GM21723 (cell line): ENCODE measurements around the gene SLC23A1.
"Not testable (repeated sequence)": the region's sequence is repeated elsewhere in the genome, so short reads cannot be mapped to it uniquely, and the experiment has no call there.

Experiments used
- ATAC-seq: cut with Tn5 transposase; IDR thresholded peaks from one replicate; pipeline ENCODE4 v1.9.1; 2021; ENCODE audit warnings: mild to moderate bottlenecking, moderate library complexity; ENCODE audit not compliant: unreplicated experiment

SLC23A1 gene

DNA sequence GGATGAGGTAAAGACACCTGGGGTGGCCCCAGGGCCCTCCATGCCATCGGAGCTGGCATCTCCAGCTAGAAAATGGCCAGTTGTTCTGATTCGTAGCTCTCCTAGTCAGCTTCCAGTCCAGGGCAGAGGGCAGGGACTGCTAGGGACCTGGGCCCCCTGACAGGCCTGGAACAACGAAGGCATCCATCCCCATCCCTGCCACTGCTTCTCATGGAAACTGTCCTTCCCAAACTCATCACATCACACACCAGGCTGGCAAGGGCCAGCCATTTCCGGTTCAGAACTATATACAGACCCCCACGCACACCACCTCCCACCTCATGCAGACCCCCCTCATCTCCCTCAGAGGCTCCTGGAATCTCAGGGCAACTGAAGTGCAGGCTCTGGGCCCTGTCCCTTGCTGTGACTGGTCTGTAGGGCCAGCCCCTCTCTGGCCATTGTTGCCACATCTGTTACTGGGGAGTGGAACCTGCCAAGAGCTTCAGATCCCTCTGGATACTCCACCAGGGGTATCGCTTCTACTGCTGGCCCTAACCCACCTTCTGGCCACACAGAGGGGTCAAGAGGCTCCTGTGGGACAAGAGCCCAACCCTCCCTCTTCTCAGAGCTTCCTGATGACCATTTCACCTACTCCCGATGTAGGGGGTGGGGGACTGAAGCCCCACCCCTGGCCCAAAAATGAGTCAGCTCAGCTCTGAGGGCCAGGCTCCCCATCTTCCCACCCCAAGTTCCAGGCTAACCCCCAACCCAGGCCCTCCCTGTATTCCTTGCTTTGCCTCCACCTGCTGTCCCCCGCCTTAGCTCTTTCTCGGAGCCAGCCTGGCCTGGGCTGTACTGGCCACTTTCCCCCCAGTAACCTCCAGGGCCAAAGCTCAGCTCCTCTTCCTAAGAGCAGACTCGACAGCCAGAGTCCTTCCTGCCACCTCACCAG lies 7.8 kb upstream of the SLC23A1 start:
- ATAC-seq: no peak

- peak; percentile 39 for ATAC-seq
These were observed 6.9 kb upstream of the SLC23A1 start, which contains the start of gene MZB1 for GRCh38 chr5:139389701-139390638. Gene MZB1 (minus strand): TSS chr5:139389913. CDS start chr5:139389856, 57 bp downstream.

GRCh38 chr5:139388198-139388821 lies 5.2 kb upstream of the SLC23A1 start:
- ATAC-seq: no peak

DNA sequence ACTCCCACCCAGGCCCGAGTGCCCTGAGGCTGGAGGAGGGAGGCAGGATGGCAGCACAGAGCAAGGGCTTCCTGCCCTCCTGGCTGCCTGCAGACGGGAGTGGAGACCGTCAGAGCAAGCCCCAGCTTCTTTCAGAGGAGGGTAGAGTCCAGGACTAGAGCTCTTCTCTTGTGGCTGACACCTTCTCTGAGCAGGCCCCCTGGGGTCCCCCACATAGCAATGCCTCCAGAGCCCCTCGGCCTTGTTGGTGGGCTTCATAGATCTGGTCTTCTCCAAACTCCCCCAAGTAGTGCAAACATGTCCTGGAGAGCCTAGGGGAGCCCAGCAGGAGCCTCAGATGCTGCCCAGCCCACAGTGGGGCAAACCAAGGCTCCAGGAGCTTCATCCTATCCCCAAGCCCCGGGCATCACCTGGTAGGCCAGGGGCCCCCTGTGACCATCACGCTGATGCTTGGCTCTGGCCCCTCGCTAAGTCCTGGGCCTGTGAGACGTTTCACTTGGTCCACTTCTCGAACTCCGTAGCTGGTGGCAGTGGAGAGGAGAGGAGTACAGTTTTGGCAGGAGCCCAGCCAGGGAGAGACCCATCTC lies 4.6 kb upstream of the SLC23A1 start:
- no peak for ATAC-seq

DNA sequence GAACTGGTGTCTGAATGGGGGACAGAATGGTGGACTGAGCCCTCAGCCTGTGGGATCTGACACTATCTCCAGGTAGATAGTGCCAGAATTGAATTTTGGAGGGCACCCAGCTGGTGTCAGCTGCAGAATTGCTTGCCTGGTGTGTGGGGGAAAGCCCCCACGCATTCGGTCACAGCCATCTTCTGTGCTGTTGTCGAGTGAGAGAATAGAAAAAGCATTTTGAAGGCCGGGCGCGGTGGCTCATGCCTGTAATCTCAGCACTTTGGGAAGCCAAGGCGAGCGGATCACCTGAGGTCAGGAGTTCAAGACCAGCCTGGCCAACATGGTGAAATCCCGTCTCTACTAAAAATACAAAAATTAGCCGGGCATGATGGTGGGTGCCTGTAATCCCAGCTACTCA lies 3.9 kb upstream of the SLC23A1 start:
- not testable (repeated sequence) for ATAC-seq

DNA sequence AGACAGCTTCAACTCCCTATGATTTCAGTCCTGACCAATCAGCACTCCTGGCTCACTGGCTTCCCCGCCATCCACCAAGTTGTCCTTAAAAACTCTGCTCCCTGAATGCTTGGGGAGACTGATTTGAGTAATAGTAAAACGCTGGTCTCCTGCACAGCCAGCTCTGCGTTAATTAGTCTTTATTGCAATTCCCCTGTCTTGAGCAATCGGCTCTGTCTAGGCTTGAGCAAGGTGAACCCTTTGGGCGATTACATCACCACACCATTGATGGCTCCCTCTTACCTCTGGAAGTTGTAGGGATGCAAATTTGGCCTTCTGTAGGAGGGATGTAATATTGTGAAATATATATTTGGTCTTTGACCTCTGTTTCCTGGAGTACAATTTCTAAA lies 2.9 kb upstream of the SLC23A1 start:
- ATAC-seq: no peak

DNA sequence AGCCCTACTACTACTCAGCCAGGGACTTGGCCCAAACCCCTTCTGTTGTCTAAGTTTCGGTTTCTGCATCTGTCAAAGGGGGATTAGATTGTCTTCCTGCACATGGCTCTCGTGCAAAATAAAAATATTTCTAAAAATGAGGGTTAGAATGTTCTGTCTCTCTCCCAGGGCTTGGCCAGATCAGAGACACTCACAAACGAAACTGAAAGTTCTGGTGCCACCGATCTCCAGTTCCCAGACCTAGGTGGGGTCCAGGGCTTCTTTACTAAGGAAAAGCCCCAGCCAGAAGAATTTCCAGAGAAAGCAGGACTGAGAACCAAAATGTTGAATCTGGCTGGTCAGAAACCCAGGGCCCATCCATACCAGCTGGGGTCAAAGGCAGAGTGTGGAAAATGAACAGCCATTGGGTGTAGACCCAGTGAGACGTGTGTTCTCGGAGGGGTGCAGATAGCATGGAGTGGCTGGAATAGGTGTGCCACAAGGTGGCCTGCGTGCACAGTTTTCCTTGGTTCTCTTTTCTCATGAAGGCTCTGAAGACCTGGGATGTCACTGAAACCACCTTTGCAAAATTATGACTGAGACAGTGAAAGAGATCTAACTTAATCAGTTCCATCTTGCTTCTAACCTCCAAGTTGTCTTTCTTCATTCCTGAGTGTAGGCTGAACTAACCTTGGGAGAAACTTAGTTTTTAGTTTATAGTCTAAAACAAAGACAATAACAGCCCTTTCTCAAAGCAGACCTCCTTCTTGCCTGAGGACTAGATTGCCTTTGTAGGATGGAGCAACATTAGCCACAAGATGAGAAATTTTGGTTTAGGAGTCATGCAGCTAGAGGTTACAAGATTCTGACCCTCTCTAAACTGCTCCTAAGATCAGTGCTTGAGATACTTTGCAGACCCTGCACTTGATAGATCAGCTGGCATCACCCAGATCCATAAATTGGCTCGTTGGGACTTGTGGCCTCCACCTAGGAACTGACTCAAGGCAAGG lies 2.3 kb upstream of the SLC23A1 start:
- no peak for ATAC-seq

DNA sequence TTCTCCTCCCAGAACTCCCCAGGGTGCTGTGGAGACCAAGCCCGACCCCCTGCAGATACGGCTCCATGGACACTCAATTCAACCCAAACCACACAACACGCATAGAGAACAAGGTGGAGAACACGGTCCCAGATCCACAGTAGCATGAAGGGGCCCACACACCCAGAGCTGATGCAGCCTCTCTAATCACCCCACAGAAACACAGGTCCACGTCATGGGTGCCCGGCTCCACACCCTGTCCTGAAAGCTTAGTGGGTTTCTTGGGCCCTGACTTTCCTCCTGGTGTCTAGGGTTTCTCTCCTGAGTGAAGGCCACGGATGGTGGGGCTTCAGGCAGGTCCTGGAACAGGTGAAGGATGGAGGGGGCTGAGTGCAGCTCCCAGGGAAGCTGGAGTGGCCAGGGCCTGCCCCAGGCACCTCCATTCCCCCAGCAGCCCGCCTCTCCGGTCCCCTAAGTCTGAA lies 1.5 kb upstream of the SLC23A1 start:
- no peak for ATAC-seq

GRCh38 chr5:139383993-139384590 lies 995 bp upstream of the SLC23A1 start:
- ATAC-seq: no peak

- no peak for ATAC-seq
These were observed 290 bp downstream of the SLC23A1 start for GRCh38 chr5:139382807-139383206.

DNA sequence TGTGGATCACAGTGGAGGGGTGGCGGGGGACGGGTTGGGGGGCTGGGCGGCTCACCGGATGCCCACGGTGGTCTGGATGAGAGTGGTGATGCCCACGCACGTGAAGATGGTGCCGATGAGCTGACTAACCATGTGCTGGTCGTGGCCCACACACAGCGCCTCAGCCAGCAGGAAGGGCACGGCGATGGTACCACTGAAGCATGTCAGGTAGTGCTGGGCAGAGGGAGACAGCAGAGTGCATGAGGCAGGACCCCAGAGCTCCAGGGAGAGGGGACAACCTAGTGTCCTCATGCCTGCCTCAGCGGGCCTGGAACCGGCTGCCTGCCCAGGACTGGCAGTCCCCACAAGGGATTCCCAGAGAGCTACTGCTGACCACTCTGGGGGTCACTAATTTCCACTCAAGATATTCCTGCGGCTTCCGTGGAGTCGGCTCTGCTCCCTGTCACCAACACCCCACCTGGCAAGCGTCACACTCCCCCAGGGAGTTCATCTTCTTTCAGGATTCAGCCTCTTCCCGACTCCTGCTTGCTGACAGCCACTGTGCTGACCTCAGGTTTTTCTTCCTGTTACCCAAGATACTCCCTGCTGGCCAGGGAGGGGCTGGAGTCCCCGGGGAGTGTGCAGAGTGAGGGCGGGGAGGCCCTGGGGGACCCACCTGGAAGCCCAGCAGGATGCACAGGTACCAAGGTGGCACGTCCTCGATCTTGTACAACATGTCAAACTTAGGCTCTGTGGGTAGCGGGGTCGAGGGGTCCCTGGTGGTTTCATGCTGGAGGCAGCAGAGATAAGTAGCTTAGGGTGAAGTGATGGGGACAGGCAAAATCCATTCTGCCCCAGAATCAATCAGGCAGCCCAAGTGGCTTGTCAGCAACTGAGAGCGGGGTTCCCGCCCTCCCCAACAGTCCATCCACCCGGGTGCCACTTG lies 998 bp downstream of the SLC23A1 start:
- no peak for ATAC-seq

DNA sequence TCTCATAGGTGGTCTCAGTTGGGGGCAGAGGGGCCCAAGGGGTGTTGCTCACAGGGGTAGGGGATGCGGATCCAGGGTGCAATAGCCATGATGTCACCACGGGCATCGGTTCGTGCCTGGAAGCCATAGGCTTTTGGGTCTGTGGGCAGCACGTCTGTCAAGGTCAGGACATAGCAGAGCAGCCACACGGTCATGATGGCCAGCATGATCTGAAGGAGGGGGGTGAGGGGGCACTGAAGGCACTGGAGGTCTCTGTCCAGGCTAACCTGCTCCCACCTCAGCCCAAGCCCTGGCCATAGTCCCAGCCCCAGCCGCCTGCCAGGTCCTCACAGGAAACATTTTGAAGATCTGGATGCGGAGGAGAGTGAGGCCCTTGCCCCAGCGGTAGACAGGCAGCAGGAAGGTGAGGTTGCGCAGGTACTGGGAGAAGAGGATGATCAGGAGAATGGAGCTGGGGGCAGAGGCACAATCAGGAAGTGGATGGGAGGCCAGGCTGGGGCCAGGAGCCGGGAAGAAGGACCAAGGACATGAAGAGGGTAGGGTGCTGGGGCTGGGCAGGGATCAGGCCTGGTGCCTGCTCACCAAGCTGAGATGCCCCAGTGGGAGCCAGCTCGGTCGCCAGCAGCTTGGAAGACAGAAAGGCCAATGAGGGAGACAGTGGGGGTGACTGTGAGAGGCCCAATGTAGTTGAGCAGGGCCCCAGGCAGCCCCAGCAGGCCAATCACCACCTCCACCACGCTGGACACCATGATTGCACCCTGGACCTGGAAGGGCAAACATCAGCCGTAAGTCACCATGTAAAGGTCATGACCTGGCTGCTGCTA lies 3.3 kb downstream of the SLC23A1 start:
- ATAC-seq: no peak

- ATAC-seq: no peak
These were observed 4.1 kb downstream of the SLC23A1 start for GRCh38 chr5:139378941-139379361.

- no peak for ATAC-seq
These were observed 4.8 kb downstream of the SLC23A1 start for GRCh38 chr5:139378101-139378825.

GRCh38 chr5:139377226-139377625 lies 5.9 kb downstream of the SLC23A1 start:
- ATAC-seq: no peak

DNA sequence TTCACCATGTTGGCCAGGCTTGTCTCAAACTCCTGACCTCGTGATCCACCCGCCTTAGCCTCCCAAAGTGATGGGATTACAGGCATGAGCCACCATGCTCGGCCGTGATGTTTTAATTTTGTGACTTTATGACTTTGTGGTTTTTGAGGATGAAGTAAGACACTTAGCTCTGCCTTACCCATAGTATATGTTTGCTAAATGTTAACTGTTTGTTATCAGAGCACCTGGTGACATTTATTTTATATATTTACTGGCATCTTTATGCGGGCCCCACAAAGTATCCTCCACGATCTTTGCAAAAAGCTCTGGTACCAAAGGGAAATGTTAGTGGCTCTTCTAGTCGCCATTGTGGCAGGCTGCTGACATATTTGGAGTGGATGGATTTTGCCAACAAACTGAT lies 6.7 kb downstream of the SLC23A1 start:
- ATAC-seq: no peak
